Dendritic cell treated with granulocyte-macrophage colony-stimulating factor and Interleukin-4, amounts not matched to agents 40 ng/mL and 50 ng/mL, for 4 days (primary cell): ENCODE measurements around the gene MLLT6.

Experiments
- H3K27ac Mint-ChIP-seq: one replicate; pipeline ENCODE4 v1.8.0; 2022; ENCODE audit warnings: mild to moderate bottlenecking, mixed read lengths
- H3K27me3 Mint-ChIP-seq: one replicate; pipeline ENCODE4 v1.8.0; 2022; ENCODE audit warnings: mild to moderate bottlenecking, mixed read lengths
- H3K36me3 Mint-ChIP-seq: one replicate; pipeline ENCODE4 v1.8.0; 2022; ENCODE audit warnings: low read depth, mixed read lengths
- H3K4me1 Mint-ChIP-seq: one replicate; pipeline ENCODE4 v1.8.0; 2022; ENCODE audit warnings: low read depth, mixed read lengths
- H3K4me3 Mint-ChIP-seq: one replicate; pipeline ENCODE4 v1.8.0; 2022; ENCODE audit warnings: mild to moderate bottlenecking, moderate library complexity, mixed read lengths
- H3K9me3 Mint-ChIP-seq: one replicate; pipeline ENCODE4 v1.8.0; 2022; ENCODE audit warnings: mixed read lengths
- intact Hi-C: fragments of 100-400 bp; cut with micrococcal nuclease; formaldehyde crosslinking; loops from one replicate; pipeline ENCODE4 v1.15.0; 2022

MLLT6 gene

GRCh38 chr17:38742411-38743308 lies 37.6 kb downstream of the MLLT6 start:
- peaks cover 92% of the 10 kb centered on the region for H3K27me3 Mint-ChIP-seq
- H3K4me3 Mint-ChIP-seq = no peak overlapping the region
- H3K36me3 Mint-ChIP-seq = no peaks in the 10 kb centered on the region
- H3K27ac Mint-ChIP-seq = no peak overlapping the region
- no peaks in the 10 kb centered on the region for H3K9me3 Mint-ChIP-seq
- intact Hi-C loops = no loop called here
- peaks cover 20% of the 10 kb centered on the region for H3K4me1 Mint-ChIP-seq

GRCh38 chr17:38743556-38744171 lies 38.6 kb downstream of the MLLT6 start:
- Mint-ChIP-seq H3K27me3 (peaks cover 91% of the 10 kb centered on the region), H3K9me3 (no peaks in the 10 kb centered on the region), H3K4me1 (peaks cover 24% of the 10 kb centered on the region), H3K36me3 (no peaks in the 10 kb centered on the region), H3K27ac (no peak overlapping the region), H3K4me3 (no peak overlapping the region)
- intact Hi-C loops = no loop called here

DNA sequence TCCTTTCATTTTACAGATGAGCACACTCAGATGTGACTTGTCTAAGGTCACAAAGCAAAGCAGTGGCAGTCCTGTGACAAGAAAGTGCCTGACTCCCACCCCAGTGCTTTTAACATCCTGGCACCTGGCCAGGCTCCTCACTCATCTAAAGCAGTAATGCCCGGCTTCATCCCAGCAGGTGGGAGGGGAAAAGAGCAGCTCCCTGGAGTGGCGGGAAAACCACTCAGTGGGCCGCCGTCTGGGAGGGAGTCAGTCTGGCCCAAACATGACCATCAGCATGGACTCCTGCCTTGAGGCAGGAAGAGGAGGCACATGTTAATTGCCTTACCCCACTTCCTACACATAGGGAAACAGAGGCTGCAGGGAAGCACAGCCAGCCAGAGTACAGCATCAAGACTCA lies 40.5 kb downstream of the MLLT6 start:
- no peaks in the 10 kb centered on the region for H3K9me3 Mint-ChIP-seq
- no peak overlapping the region for H3K27ac Mint-ChIP-seq
- H3K4me3 Mint-ChIP-seq = no peak overlapping the region
- peaks cover 39% of the 10 kb centered on the region for H3K4me1 Mint-ChIP-seq
- H3K27me3 Mint-ChIP-seq = peaks cover 92% of the 10 kb centered on the region
- no peaks in the 10 kb centered on the region for H3K36me3 Mint-ChIP-seq
- intact Hi-C loops = no loop called here

DNA sequence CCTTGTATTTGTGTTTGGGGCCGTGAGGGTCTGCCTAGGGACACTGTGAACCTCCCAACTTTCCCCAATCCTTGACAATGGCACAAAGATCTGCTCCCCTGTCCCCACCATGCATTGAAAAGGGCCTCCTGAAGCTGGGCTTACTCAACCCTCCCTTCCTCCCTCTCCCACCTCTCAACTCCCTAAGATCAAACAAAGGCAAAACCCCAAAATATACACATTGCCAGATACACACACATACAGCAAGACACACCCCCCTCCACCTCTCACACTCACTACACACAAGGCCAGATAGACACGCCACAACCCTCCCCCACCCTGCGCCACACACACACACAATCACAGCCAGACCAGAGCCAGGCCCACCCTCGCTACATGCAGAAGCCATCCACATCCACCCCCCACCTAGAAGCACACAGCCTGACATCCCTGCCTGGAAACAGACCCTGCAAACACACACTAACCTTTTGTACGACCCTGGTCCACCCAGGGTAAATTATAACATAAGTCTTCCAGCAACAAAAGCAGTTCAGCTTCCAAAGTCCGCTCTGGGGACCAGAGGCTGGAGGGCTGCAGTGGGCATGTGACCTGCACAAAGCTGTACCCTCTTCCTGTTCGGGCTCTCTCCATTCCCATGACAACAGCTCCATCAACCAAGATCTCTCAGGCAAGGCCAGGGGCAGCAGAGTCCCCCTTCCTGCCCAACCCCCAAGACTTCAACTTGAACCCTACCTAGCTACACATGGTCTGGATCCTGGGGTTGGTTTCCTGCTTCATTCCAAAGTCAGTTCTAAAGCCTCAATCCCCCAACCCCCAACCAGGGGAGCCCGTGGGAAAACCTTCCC lies 41.2 kb downstream of the MLLT6 start:
- no peaks in the 10 kb centered on the region for H3K36me3 Mint-ChIP-seq
- H3K4me1 Mint-ChIP-seq = peaks cover 46% of the 10 kb centered on the region
- H3K27ac Mint-ChIP-seq = peak overlapping the region; percentile 52
- H3K4me3 Mint-ChIP-seq = peak overlapping the region; percentile 68
- H3K27me3 Mint-ChIP-seq = peaks cover 93% of the 10 kb centered on the region
- no peaks in the 10 kb centered on the region for H3K9me3 Mint-ChIP-seq
- intact Hi-C loops = no loop called here

- H3K9me3 Mint-ChIP-seq = no peaks in the 10 kb centered on the region
- peak overlapping the region; percentile 68 for H3K4me3 Mint-ChIP-seq
- peaks cover 53% of the 10 kb centered on the region for H3K4me1 Mint-ChIP-seq
- no peaks in the 10 kb centered on the region for H3K36me3 Mint-ChIP-seq
- intact Hi-C loops = no loop called here
- peak overlapping the region; percentile 52 for H3K27ac Mint-ChIP-seq
- H3K27me3 Mint-ChIP-seq = peaks cover 89% of the 10 kb centered on the region
Measured at GRCh38 chr17:38746849-38747462, 41.9 kb downstream of the MLLT6 start.

GRCh38 chr17:38747463-38748148 lies 42.5 kb downstream of the MLLT6 start:
- Mint-ChIP-seq H3K4me1 (peaks cover 55% of the 10 kb centered on the region), H3K4me3 (peak overlapping the region; percentile 76), H3K27me3 (peaks cover 83% of the 10 kb centered on the region), H3K27ac (no peak overlapping the region), H3K9me3 (no peaks in the 10 kb centered on the region), H3K36me3 (peaks cover 3% of the 10 kb centered on the region)
- intact Hi-C loops = no loop called here

DNA sequence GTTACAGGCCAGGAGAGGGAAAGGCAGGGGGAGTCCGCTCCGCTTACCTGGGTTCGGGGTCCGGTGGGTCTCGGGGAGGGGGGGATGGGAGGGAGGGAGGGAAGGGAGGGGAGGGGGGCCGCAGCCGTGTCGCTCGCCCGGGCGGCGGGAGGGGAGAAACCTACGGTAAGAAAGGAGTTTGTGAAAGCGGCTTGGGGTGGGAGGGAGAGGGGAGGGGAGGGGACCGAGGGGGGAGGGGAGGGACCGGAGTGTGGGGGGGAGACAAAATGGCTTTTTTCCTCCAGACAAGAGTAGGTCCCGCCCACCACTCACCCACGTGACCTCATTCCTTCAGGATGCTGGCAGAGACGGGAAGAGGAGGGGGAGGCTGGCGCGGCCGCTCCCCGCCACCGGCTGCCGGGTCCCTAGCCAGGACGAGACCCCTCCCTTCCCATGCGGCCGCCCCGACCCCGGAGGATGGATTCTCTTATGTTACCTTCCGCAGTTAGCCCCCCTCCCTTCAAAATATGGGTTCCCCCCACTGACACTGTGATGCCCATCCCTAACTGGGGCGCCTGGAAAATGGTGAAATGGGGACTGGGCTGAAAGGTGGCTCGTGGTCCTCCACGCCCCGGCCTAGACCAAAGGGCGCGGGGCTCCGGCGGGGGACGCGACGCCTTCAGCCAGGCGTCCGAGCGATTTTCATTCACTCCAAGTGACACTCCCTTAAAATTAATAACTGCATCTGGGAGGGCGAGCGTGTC lies 43.2 kb downstream of the MLLT6 start, which contains the start of gene PCGF2:
TSS of gene PCGF2 (minus strand) at position 188 of the 743 bp plus-strand sequence. CDS start 7,934 bp downstream, outside the sequence.
- Mint-ChIP-seq H3K27ac (peak within 1 kb of the TSS; percentile 52), H3K27me3 (peaks cover 77% of the 10 kb centered on the region), H3K4me3 (peak within 1 kb of the TSS; percentile 81), H3K36me3 (peaks cover 10% of the 10 kb centered on the region), H3K4me1 (peaks cover 55% of the 10 kb centered on the region), H3K9me3 (no peaks in the 10 kb centered on the region)
- intact Hi-C loops = no loop called here

- no peak overlapping the region for H3K27ac Mint-ChIP-seq
- H3K27me3 Mint-ChIP-seq = peaks cover 72% of the 10 kb centered on the region
- H3K4me1 Mint-ChIP-seq = peaks cover 60% of the 10 kb centered on the region
- H3K4me3 Mint-ChIP-seq = peak overlapping the region; percentile 81
- H3K36me3 Mint-ChIP-seq = peaks cover 16% of the 10 kb centered on the region
- no peaks in the 10 kb centered on the region for H3K9me3 Mint-ChIP-seq
- intact Hi-C loops = no loop called here
Measured at GRCh38 chr17:38748892-38749222, 43.8 kb downstream of the MLLT6 start.

GRCh38 chr17:38749223-38750043 lies 44.4 kb downstream of the MLLT6 start:
- Mint-ChIP-seq H3K27me3 (peaks cover 66% of the 10 kb centered on the region), H3K27ac (no peak overlapping the region), H3K4me3 (peak overlapping the region; percentile 81), H3K36me3 (peaks cover 22% of the 10 kb centered on the region), H3K9me3 (no peaks in the 10 kb centered on the region), H3K4me1 (peaks cover 66% of the 10 kb centered on the region)
- intact Hi-C loops = loop anchor here (5.0 kb wide), 1 partner anchor 118 kb away; no protein-coding TSS in a partner anchor

- intact Hi-C loops = loop anchor here (5.0 kb wide), 1 partner anchor 117 kb away; no protein-coding TSS in a partner anchor
- peaks cover 70% of the 10 kb centered on the region for H3K4me1 Mint-ChIP-seq
- H3K27me3 Mint-ChIP-seq = peaks cover 61% of the 10 kb centered on the region
Measured at GRCh38 chr17:38750044-38750311, 44.9 kb downstream of the MLLT6 start.

DNA sequence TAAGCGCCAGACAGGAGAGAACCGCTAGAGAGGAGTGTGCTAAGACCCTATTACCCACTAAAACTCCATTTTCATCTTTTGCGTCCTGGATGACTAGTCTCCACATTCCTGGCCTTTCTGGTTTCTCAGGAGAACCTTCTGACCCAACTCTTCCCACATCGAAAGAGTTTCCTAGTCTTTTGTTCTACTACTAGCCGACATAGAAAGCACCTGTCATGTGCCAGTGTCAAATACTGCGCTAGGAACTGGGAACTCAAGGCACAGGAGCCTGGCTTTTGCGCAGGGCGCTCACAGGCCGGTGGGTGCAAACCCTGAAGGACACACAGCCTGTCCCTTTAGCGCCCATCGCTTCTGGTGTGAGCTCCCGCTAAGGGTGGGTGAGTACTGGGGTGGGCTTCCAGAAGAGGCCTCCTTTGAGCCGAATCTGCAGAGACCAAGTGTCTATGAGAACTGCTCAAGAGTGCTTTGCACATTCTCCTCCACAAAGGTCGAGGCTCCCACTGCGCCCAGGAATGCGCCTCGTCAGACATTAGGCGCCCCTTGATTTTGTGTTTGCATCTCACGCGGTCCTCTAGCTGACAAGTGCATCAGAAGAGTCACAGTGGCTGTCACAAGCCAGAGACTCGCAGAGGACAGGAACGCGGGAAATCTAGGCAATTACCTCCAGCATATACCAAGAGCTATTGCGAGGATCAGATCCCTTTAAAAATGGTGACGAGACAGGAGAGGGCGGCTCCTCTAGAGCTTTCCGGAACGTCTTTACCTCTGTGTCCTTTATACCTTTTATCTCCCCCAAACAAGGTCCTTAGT lies 45.4 kb downstream of the MLLT6 start:
- Mint-ChIP-seq H3K36me3 (peaks cover 32% of the 10 kb centered on the region), H3K4me1 (peaks cover 70% of the 10 kb centered on the region), H3K27ac (peak overlapping the region; percentile 95), H3K27me3 (peaks cover 56% of the 10 kb centered on the region), H3K4me3 (peak overlapping the region; percentile 97), H3K9me3 (no peaks in the 10 kb centered on the region)
- intact Hi-C loops = loop anchor here (5.0 kb wide), 1 partner anchor 117 kb away; no protein-coding TSS in a partner anchor

More at GRCh38 chr17:38750044-38750311, 44.9 kb downstream of the MLLT6 start:
- peak overlapping the region; percentile 81 for H3K4me3 Mint-ChIP-seq
- no peak overlapping the region for H3K27ac Mint-ChIP-seq
- no peaks in the 10 kb centered on the region for H3K9me3 Mint-ChIP-seq
- H3K36me3 Mint-ChIP-seq = peaks cover 27% of the 10 kb centered on the region
